ENCODE measurements around the gene MGAT1. TPM values are rescaled to one million over a fixed set of nuclear protein-coding genes. Genes with fewer than 3 reads are reported as not detected.

MGAT1 gene
- total and polyA plus RNA-seq, 2 of the 8 experiments (the other 6 are each of a cell fraction or from before 2014, with no cell fraction given), result 66.8 to 77.0 TPM

DNA sequence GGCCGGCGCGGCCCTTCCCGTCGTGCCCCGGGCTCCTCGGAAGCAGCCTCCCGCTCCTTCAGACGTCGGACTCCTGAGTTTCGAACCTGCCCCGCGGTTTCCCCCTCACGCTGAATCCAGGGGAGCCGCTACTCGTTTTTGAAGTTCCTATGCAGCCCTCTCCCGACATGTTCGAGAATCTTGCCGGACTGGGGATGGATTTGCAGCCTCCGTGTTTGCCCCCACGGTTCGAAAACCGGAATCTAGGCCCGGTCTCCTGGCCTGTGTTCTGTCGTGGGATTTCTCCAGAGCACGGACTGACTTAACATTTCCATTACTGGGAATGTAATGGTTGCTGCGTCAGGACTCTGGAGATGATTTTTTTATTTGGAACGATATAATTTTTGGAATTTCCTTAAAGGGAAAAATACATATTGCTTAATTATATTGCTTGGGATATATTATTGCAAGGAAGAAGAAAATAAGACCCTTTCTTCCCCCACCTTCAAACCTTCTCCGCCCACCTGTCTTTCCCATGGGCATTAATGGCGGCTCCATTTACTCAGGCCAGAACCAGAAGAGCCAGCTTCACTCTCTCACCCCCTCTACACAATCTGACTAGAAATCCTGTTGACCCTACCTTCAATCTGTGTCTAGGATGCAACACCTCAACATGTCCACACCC is 8.5 kb upstream of the MGAT1 start (continued):
- no peak for TF ChIP-seq SP2 (IDR thresholded peaks at IDR 0.05; ENCODE audit: low read length)
- TF ChIP-seq TBP (IDR thresholded peaks at IDR 0.05; ENCODE audit: low read depth, low read length), result peak; percentile 18; the same call in 1 of the 2 replicates
- TF ChIP-seq POLR2A (IDR thresholded peaks at IDR 0.05; ENCODE audit: control extremely low read depth in 1 of 2, low read depth in 2 of 2, low read length in 2 of 2), result no peak
- no peak for TF ChIP-seq KDM4A (IDR thresholded peaks at IDR 0.05; ENCODE audit: low read depth, low read length, severe bottlenecking)
- no peak for TF ChIP-seq ZNF274 (IDR thresholded peaks at IDR 0.05; ENCODE audit: borderline replicate concordance, extremely low read depth, low read length)
- no peak for TF ChIP-seq EZH2 (IDR thresholded peaks at IDR 0.05; ENCODE audit: low read depth, low read length, severe bottlenecking)
